Activated CD4-positive, alpha-beta T cell treated with anti-CD3 and anti-CD28 coated beads for 24 hours (primary cell): ENCODE measurements around the gene TJP1.
"Not testable (repeated sequence)": the region's sequence is repeated elsewhere in the genome, so short reads cannot be mapped to it uniquely, and the experiment has no call there.

ENCODE experiments used
- DNase-seq, 2 donors: peaks; one replicate each; pipeline ENCODE4 v3.0.0-alpha.2; 2020; ENCODE audit warnings: low read depth in 2 of 2

Gene TJP1

GRCh38 chr15:29665444-29666003, 156.7 kb downstream of the TJP1 start:
- no peak for DNase-seq

GRCh38 chr15:29664406-29664805, 157.9 kb downstream of the TJP1 start:
- no peak for DNase-seq

GRCh38 chr15:29657476-29657817, 164.8 kb downstream of the TJP1 start:
- DNase-seq: not testable (repeated sequence)

GRCh38 chr15:29656636-29657475, 165.4 kb downstream of the TJP1 start:
- no peak for DNase-seq

GRCh38 chr15:29652595-29652994, 169.7 kb downstream of the TJP1 start:
- DNase-seq: no peak

- DNase-seq: no peak
Observed at GRCh38 chr15:29651476-29652233, 170.6 kb downstream of the TJP1 start.
